BE2C (cell line): ENCODE results near the gene RLN3.

Experiments used
- DNase-seq: peaks from one replicate; pipeline ENCODE4 v3.0.0-alpha.2; 2020
- H3K27me3 ChIP-seq: fragments of 250-450 bp; sonication (Bioruptor Pico); 2 replicates; pipeline ENCODE4 v1.5.1; 2020; ENCODE audit warnings: mild to moderate bottlenecking
- H3K36me3 ChIP-seq: fragments of 250-450 bp; sonication (Bioruptor Pico); 2 replicates; pipeline ENCODE4 v1.5.1; 2020; ENCODE audit warnings: mild to moderate bottlenecking
- H3K4me1 ChIP-seq: fragments of 250-450 bp; sonication (Bioruptor Pico); 2 replicates; pipeline ENCODE4 v1.5.1; 2020
- H3K4me3 ChIP-seq: 2 replicates; pipeline ENCODE4 v1.5.1; 2011; ENCODE audit warnings: low read depth, low read length
- H3K9me3 ChIP-seq: fragments of 250-450 bp; sonication (Bioruptor Pico); 2 replicates; pipeline ENCODE4 v1.5.1; 2020
- CTCF ChIP-seq: IDR thresholded peaks from 2 replicates; pipeline ENCODE4 v1.5.1; 2012; ENCODE audit warnings: mild to moderate bottlenecking, low read depth, low read length

The RLN3 gene

GRCh38 chr19:14002571-14003250, 25.2 kb upstream of the RLN3 start:
- TF ChIP-seq CTCF: no peak

GRCh38 chr19:14003251-14004055, 24.5 kb upstream of the RLN3 start:
- H3K27me3 ChIP-seq: no peaks in the 10 kb centered on the region
- TF ChIP-seq CTCF: no peak
- no peak for DNase-seq
- H3K9me3 ChIP-seq: no peaks in the 10 kb centered on the region
- peaks cover 2% of the 10 kb centered on the region; the same call in 1 of the 2 replicates for H3K36me3 ChIP-seq
- no peak overlapping the region for H3K4me3 ChIP-seq
- H3K4me1 ChIP-seq: no peaks in the 10 kb centered on the region

More at GRCh38 chr19:14002571-14003250, 25.2 kb upstream of the RLN3 start:
- Histone ChIP-seq H3K9me3 (no peaks in the 10 kb centered on the region), H3K4me3 (no peak overlapping the region), H3K27me3 (no peaks in the 10 kb centered on the region), H3K36me3 (peaks cover 2% of the 10 kb centered on the region; the same call in 1 of the 2 replicates), H3K4me1 (no peaks in the 10 kb centered on the region)
- DNase-seq: no peak

- no peaks in the 10 kb centered on the region for H3K27me3 ChIP-seq
- TF ChIP-seq CTCF: no peak
- H3K4me3 ChIP-seq: no peak overlapping the region
- H3K36me3 ChIP-seq: no peaks in the 10 kb centered on the region; the same call in 1 of the 2 replicates
- no peak for DNase-seq
- no peaks in the 10 kb centered on the region for H3K4me1 ChIP-seq
- H3K9me3 ChIP-seq: no peaks in the 10 kb centered on the region
Observed at GRCh38 chr19:14004619-14005348, 23.2 kb upstream of the RLN3 start.

GRCh38 chr19:14005349-14006084, 22.4 kb upstream of the RLN3 start:
- no peak for TF ChIP-seq CTCF
- no peaks in the 10 kb centered on the region for H3K4me1 ChIP-seq

GRCh38 chr19:14006085-14006765, 21.7 kb upstream of the RLN3 start, which contains the start of gene RFX1:
RFX1 (minus strand) TSS chr19:14006320; CDS start chr19:13993843, 12,477 bp downstream.
- no peaks in the 10 kb centered on the region for H3K9me3 ChIP-seq
- H3K27me3 ChIP-seq: no peaks in the 10 kb centered on the region
- H3K36me3 ChIP-seq: no peaks in the 10 kb centered on the region
- no peaks in the 10 kb centered on the region for H3K4me1 ChIP-seq
- peak within 1 kb of the TSS; percentile 82 for H3K4me3 ChIP-seq
- peak; percentile 99 for DNase-seq
- TF ChIP-seq CTCF: no peak

More at GRCh38 chr19:14005349-14006084, 22.4 kb upstream of the RLN3 start:
- peak; percentile 94 for DNase-seq
- Histone ChIP-seq H3K36me3 (no peaks in the 10 kb centered on the region), H3K27me3 (no peaks in the 10 kb centered on the region), H3K9me3 (no peaks in the 10 kb centered on the region), H3K4me3 (peak overlapping the region; percentile 82)
